Uterus (tissue), 4 donors: Measurements from ENCODE around the gene RIMBP3C. TPM values are rescaled to one million over a fixed set of nuclear protein-coding genes. Genes with fewer than 3 reads are reported as not detected.
A peak's percentile ranks its signal among the peaks of the same experiment; 100 is the strongest.
"Not testable (repeated sequence)": the region's sequence is repeated elsewhere in the genome, so short reads cannot be mapped to it uniquely, and the experiment has no call there.

Source experiments
- DNase-seq, 2 donors: peaks; one replicate each; pipeline ENCODE4 v3.0.0-alpha.2; 2019 to 2020
- H3K27ac ChIP-seq, 2 donors: fragments of 200-600 bp; sonication (generic); 1 replicate in 1 of 2; 2 replicates in 1 of 2; pipeline ENCODE4 v1.5.1; 2016 to 2018
- H3K27me3 ChIP-seq, 2 donors: fragments of 200-600 bp; sonication (generic); one replicate each; pipeline ENCODE4 v1.5.1; 2018 to 2019; ENCODE audit warnings: control low read depth in 1 of 2
- H3K36me3 ChIP-seq, 2 donors: fragments of 200-600 bp; sonication (generic); one replicate each; pipeline ENCODE4 v1.5.1; 2019; ENCODE audit warnings: control low read depth in 1 of 2
- H3K4me1 ChIP-seq, 2 donors: fragments of 200-600 bp; sonication (generic); one replicate each; pipeline ENCODE4 v1.5.1; 2018 to 2019; ENCODE audit warnings: control low read depth in 1 of 2
- H3K4me3 ChIP-seq, 2 donors: fragments of 200-600 bp; sonication (generic); 1 replicate in 1 of 2; 2 replicates in 1 of 2; pipeline ENCODE4 v1.5.1; 2018 to 2019; ENCODE audit warnings: mild to moderate bottlenecking in 1 of 2
- H3K9me3 ChIP-seq, 2 donors: fragments of 200-600 bp; sonication (generic); one replicate each; pipeline ENCODE4 v1.5.1; 2019; ENCODE audit warnings: control low read depth in 1 of 2
- POLR2A ChIP-seq, 2 donors: fragments of 450-650 bp; IDR thresholded peaks; one replicate each; pipeline ENCODE4 v1.6.1; 2016; ENCODE audit warnings: antibody characterized with exemption in 2 of 2, mild to moderate bottlenecking in 1 of 2, moderate library complexity in 1 of 2
- intact Hi-C: fragments of 100-400 bp; cut with DNase I; formaldehyde crosslinking; loops from one replicate; pipeline ENCODE4 v1.15.1; 2023; ENCODE audit warnings: low total_unique reads
- total RNA-seq, 4 donors: library from RNA; depleted of rRNA in 3 of 4; stranded (reverse); fragments of >200 nt in 3 of 4; gene quantifications; one replicate each; pipeline versions ENCODE4 v1.1.0 to v1.2.4, GENCODE V29; 2014 to 2023
- TF ChIP-seq, protein P1 (sequence below), 4 experiments: fragments of 200-600 bp in 2 of 4; fragments of 450-650 bp in 2 of 4; sonication (generic) in 2 of 4; IDR thresholded peaks; one replicate each; pipeline ENCODE4 v1.5.1; 2016 to 2019; ENCODE audit warnings: antibody characterized with exemption in 4 of 4, mild to moderate bottlenecking in 2 of 4, moderate library complexity in 1 of 4
- donor health status: DM: yes; HTN: yes; CAD: no.

The RIMBP3C gene
- total RNA-seq, 4 donors from 2014 or later: not detected

DNA sequence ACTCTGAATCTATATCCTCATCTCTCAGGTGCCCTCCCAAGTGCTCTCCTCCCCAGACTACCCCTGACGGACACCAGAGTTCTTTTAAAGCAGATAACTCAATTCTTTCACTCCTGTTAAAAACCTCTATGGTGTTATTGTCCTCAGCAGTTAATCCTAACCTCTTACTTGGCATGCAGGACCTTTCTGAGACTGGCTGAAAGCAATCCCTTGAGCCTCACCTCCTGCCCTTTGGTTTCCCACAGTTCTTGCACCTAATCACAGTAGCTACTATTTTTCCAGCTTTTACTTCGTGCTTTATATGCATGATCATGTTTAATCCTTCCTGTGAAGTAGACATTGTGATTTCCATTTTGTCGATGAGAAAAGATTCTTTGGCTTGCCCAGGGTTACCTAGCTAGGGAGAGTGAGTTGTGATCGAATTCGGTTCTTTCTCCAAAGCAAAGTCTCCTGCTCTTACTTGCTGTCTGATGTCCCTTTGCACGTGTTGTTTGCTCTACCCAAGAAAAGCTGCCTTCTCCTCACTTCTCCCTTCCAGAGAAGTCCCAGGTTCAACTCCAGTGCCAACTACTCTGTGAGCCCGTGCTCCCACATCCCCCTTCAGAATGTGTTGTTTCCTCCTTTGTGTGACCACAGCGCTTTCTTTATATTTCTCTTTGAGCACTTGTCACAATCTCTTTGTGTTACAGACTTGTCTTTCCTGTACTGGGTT is 18.4 kb upstream of the RIMBP3C start:
- Histone ChIP-seq H3K9me3 (no peaks in the 10 kb centered on the region), H3K4me1 (peaks cover 0 to 25% of the 10 kb centered on the region in 2 donors), H3K4me3 (no peak overlapping the region), H3K36me3 (no peaks in the 10 kb centered on the region), H3K27me3 (no peaks in the 10 kb centered on the region), H3K27ac (no peak overlapping the region)
- no peak for DNase-seq
- TF ChIP-seq, protein P1, sequence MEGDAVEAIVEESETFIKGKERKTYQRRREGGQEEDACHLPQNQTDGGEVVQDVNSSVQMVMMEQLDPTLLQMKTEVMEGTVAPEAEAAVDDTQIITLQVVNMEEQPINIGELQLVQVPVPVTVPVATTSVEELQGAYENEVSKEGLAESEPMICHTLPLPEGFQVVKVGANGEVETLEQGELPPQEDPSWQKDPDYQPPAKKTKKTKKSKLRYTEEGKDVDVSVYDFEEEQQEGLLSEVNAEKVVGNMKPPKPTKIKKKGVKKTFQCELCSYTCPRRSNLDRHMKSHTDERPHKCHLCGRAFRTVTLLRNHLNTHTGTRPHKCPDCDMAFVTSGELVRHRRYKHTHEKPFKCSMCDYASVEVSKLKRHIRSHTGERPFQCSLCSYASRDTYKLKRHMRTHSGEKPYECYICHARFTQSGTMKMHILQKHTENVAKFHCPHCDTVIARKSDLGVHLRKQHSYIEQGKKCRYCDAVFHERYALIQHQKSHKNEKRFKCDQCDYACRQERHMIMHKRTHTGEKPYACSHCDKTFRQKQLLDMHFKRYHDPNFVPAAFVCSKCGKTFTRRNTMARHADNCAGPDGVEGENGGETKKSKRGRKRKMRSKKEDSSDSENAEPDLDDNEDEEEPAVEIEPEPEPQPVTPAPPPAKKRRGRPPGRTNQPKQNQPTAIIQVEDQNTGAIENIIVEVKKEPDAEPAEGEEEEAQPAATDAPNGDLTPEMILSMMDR (IDR thresholded peaks at IDR 0.05): no peak
- TF ChIP-seq POLR2A (IDR thresholded peaks at IDR 0.05): no peak
- intact Hi-C loops: no loop called here

DNA sequence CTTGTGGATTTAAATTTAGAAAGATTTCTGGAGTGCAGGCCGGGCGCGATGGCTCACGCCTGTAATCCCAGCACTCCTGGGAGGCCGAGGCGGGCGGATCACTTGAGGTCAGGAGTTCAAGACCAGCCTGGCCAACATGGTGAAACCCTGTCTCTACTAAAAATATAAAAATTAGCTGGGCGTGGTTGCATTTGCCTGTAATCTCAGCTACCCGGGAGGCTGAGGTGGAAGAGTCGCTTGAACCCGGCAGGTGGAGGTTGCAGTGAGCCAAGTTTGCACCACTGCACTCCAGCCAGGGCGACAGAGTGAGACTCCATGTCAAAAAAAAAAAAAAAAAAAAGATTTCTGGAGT is 17.8 kb upstream of the RIMBP3C start:
- Histone ChIP-seq H3K4me1 (peaks cover 0 to 25% of the 10 kb centered on the region in 2 donors), H3K4me3 (peak overlapping the region in 1 of 2 donors; percentile 56)
- H3K27me3 ChIP-seq, DNase-seq, intact Hi-C loops, H3K27ac ChIP-seq, H3K9me3 ChIP-seq, H3K36me3 ChIP-seq: not testable (repeated sequence)

DNA sequence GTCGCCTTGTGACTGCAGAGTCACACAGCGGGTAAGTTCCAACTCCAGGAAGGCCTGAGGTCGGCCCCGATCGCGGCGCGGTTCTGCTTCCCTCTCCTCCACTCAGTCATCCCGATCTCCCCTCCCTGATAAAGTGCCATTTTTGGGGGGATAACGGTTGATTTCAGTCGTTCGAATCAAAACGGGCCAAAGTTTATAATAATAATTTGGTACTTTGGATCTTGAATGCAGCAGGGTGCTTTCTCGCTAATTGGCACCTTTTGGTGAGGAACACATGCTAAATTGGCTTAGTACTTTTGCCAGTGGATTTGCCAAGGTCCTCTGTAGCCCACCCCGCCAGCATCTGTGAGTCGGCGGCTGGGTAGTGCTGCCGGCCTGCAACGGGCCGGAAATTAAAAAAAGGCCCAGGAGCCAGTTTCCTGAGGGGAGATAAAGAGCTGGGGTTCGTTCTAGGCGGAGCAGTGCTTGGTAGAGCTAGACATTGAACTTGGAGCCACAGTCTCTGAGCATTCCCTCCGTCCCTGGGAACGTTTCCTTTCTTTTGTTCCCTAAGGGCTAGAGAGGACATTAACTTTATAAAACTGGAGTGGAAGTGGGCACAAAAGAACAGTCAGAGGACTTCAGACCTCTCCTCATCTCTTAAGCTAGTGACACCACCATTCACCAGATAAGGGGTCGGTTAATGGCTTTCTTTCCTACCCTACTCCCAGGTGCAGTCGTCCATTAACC is 17.2 kb upstream of the RIMBP3C start:
- Histone ChIP-seq H3K27me3 (no peaks in the 10 kb centered on the region), H3K27ac (peak overlapping the region; percentile 77 to 81), H3K4me3 (peak overlapping the region; percentile 49 to 56), H3K36me3 (no peaks in the 10 kb centered on the region), H3K4me1 (peaks cover 0 to 24% of the 10 kb centered on the region in 2 donors), H3K9me3 (no peaks in the 10 kb centered on the region)
- intact Hi-C loops: no loop called here
- no peak for DNase-seq
- no peak for TF ChIP-seq POLR2A (IDR thresholded peaks at IDR 0.05)
- TF ChIP-seq, protein P1 (IDR thresholded peaks at IDR 0.05): no peak

DNA sequence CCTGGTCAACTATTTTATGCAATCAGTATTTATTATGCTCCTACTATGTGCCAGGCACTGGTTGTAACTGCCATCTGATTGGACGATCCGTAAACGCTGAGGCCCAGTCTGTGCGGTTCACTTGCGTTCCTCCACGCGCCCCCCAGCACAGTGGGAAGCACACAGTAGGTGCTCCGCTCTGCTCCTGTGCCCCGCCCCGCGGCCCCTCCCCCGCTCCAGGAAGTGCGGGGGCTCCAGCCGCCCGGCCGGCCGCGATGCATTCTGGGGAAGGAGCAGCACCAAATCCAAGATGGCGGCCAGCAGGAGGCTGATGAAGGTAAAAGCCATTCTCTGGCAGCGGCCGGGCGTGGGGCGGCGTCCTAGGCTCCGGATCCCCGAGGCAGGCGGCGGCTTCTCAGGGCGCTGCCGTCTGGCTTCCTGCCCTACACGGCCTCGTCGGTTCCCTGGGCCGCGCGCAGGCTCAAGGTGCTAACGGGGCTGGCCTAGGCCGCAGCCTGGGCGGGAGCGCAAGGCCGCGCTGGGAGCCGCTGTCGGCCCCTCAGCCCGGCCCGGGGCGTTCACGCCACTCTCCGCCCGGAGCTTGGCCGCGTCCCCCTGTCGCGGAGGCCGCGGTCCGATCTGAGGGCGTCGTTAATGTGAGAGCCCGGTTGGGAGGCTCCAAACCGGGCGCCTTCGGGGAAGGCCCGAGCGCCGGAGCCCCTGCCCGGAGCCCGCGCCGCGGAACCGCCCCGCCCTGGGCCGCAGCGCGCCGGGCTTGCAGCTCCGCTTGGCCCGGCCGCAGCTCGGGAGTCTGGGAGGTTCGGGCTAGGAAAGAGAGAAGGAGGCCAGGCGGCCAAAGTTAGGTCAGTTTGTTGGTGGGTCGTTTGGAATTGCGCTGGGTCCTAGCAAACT is 16.4 kb upstream of the RIMBP3C start, which contains the start of gene UBE2L3:
TSS of gene UBE2L3 (plus strand) at position 259 of the 891 bp plus-strand sequence. CDS start at position 290, 31 bp downstream.
- intact Hi-C loops: no loop called here
- TF ChIP-seq, protein P1 (IDR thresholded peaks at IDR 0.05): peak in 1 of 4 experiments; percentile 28
- TF ChIP-seq POLR2A (IDR thresholded peaks at IDR 0.05): peak; percentile 16 to 48
- Histone ChIP-seq H3K4me1 (peaks cover 0 to 19% of the 10 kb centered on the region in 2 donors), H3K27me3 (no peaks in the 10 kb centered on the region), H3K4me3 (peak within 1 kb of the TSS; percentile 49 to 56), H3K9me3 (no peaks in the 10 kb centered on the region), H3K36me3 (no peaks in the 10 kb centered on the region), H3K27ac (peak within 1 kb of the TSS; percentile 77 to 81)
- DNase-seq: peak; percentile 78 to 82

DNA sequence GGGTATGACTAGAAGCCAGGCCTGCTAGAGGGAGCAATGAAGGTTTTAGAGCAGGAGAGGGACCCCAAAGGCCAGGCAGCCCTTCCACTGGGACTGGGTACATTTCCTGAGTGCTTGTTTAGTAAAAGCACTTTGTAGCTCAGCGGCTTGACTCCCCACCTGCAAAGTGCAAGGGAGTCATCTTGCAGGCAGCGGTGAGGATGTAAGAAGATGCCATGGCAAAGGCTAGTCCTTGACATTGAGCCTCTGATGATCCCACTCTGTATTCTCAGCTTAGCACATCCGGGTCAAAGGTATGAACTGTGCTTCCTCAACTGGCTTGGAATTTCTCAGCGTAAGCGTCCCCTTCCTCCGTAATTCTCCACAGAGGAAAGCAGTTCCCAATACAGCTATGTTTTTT is 13.2 kb upstream of the RIMBP3C start:
- no peaks in the 10 kb centered on the region for H3K36me3 ChIP-seq
- no peak overlapping the region for H3K27ac ChIP-seq
- H3K4me3 ChIP-seq: no peak overlapping the region
- TF ChIP-seq POLR2A (IDR thresholded peaks at IDR 0.05): no peak
- TF ChIP-seq, protein P1 (IDR thresholded peaks at IDR 0.05): no peak
- DNase-seq: no peak
- intact Hi-C loops: no loop called here
- H3K27me3 ChIP-seq: no peaks in the 10 kb centered on the region
- H3K9me3 ChIP-seq: no peaks in the 10 kb centered on the region
- peaks cover 0 to 8% of the 10 kb centered on the region in 2 donors for H3K4me1 ChIP-seq
